ENCODE measurements around the gene ABCA3.

DNA sequence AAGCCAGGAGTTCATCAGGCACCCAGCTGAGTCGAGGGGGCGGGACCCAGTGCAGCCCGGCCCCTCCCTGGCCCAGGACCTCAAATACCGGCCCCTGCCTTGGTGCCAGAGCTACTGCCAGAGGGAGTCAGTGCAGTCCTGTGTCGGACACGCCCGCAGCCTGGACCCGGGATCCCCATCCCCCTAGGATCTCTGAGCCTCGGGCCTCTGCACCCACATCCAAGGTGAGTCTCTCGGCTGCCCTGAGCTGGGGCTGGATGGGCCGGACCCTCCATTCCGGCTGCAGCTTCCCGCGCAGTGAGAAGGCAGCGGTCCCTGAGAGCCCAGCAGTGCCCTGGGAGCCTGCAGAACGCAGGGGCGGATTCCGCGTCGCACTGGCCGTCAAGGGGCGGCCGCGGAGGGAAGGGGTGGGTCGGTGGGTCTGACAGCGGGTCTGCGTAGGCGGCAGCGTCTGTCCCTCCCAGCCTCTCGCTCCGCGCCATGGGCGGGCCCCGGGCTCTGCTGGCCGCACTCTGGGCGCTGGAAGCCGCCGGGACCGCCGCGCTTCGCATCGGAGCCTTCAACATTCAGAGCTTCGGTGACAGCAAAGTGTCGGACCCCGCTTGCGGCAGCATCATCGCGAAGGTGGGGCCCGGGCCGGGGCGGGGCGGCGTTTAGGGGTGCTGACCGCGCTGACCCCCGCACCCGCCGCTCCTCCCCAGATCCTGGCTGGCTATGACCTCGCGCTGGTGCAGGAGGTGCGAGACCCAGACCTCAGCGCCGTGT lies 104.0 kb downstream of the ABCA3 start, which contains the start of gene DNASE1L2:
- TF ChIP-seq, protein P1, sequence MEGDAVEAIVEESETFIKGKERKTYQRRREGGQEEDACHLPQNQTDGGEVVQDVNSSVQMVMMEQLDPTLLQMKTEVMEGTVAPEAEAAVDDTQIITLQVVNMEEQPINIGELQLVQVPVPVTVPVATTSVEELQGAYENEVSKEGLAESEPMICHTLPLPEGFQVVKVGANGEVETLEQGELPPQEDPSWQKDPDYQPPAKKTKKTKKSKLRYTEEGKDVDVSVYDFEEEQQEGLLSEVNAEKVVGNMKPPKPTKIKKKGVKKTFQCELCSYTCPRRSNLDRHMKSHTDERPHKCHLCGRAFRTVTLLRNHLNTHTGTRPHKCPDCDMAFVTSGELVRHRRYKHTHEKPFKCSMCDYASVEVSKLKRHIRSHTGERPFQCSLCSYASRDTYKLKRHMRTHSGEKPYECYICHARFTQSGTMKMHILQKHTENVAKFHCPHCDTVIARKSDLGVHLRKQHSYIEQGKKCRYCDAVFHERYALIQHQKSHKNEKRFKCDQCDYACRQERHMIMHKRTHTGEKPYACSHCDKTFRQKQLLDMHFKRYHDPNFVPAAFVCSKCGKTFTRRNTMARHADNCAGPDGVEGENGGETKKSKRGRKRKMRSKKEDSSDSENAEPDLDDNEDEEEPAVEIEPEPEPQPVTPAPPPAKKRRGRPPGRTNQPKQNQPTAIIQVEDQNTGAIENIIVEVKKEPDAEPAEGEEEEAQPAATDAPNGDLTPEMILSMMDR (conservative IDR thresholded peaks at IDR 0.05; ENCODE audit: low read depth, low read length), result no peak
- no peak for TF ChIP-seq EZH2 (IDR thresholded peaks at IDR 0.05; ENCODE audit: borderline replicate concordance, low read depth, low read length, poor library complexity, severe bottlenecking)
